ENCODE data around the gene MAML2. TPM values are rescaled to one million over a fixed set of nuclear protein-coding genes. Genes with fewer than 3 reads are reported as not detected.

Gene MAML2
- total RNA-seq, 1 experiment from 2014 or later: 28.3 TPM

DNA sequence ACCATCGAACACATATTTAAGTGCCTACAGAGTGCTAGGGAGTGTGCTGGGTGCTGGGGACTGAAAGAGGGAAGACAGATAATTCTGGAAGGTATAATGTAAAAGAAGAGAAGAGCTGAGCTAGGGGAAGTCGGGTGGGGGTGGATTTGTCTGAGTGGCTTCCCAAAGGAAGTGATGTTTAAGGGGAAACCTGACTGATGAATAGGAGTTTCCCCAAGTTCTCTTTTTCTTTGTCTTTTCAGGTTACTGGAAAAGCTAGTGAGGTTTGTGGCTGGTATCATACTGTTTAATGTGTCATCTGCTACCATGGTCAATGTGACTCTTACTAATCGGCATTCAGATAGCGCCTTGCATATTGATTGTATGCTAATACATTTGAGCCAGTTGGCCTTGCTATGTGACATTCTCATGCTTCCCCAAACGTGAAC, 267.4 kb downstream of the MAML2 start:
- Histone ChIP-seq H4K20me1 (ENCODE audit: insufficient read depth) (no peaks in the 10 kb centered on the region), H2AFZ (no peak overlapping the region), H3K9me3 (ENCODE audit: insufficient read depth, low read depth) (no peaks in the 10 kb centered on the region), H3K27ac (peak overlapping the region; percentile 13; the same call in 1 of the 2 replicates), H3K27me3 (ENCODE audit: insufficient read depth, low read depth) (no peaks in the 10 kb centered on the region), H3K9me2 (ENCODE audit: insufficient read depth) (no peaks in the 10 kb centered on the region), H3K36me3 (ENCODE audit: low read depth) (0 out of 2 replicates have a peak, but pooled peaks cover 5% of the 10 kb centered on the region), H3K4me3 (no peak overlapping the region), H3F3A (ENCODE audit: insufficient read depth, low read depth) (peaks cover 9% of the 10 kb centered on the region; the same call in 1 of the 2 replicates), H3K4me1 (replicated peaks; ENCODE audit: insufficient read depth) (no peaks in the 10 kb centered on the region; the same call in 1 of the 2 replicates), H3K79me2 (ENCODE audit: low read depth) (peaks cover 23% of the 10 kb centered on the region), H3K4me2 (no peak overlapping the region)
- ChIA-PET CTCF (no interaction called here), POLR2A (ENCODE audit: unreplicated experiment) (no interaction called here)
- intact Hi-C loops (cut with micrococcal nuclease; ENCODE audit: unreplicated experiment): no loop called here
- TF ChIP-seq EZH2 (IDR thresholded peaks at IDR 0.05; ENCODE audit: low read depth) (no peak), CTCF (conservative IDR thresholded peaks at IDR 0.05) (no peak)
- no peak for DNase-seq
- BruUV-seq (replicated peaks): no TSS peak

GRCh38 chr11:96074551-96075310, 268.3 kb downstream of the MAML2 start:
- no peak for DNase-seq
- H4K20me1 ChIP-seq (ENCODE audit: insufficient read depth): no peaks in the 10 kb centered on the region
- intact Hi-C loops (cut with micrococcal nuclease; ENCODE audit: unreplicated experiment): no loop called here
- H3K9me3 ChIP-seq (ENCODE audit: insufficient read depth, low read depth): no peaks in the 10 kb centered on the region
- 0 out of 2 replicates have a peak, but pooled peaks cover 5% of the 10 kb centered on the region for H3K36me3 ChIP-seq (ENCODE audit: low read depth)
- TF ChIP-seq CTCF (conservative IDR thresholded peaks at IDR 0.05) (no peak), EZH2 (IDR thresholded peaks at IDR 0.05; ENCODE audit: low read depth) (no peak)
- H3K4me2 ChIP-seq: no peak overlapping the region
- no peaks in the 10 kb centered on the region for H3K27me3 ChIP-seq (ENCODE audit: insufficient read depth, low read depth)
- ChIA-PET POLR2A (ENCODE audit: unreplicated experiment) (no interaction called here), CTCF (no interaction called here)
- H3K9me2 ChIP-seq (ENCODE audit: insufficient read depth): no peaks in the 10 kb centered on the region
- peaks cover 9% of the 10 kb centered on the region; the same call in 1 of the 2 replicates for H3F3A ChIP-seq (ENCODE audit: insufficient read depth, low read depth)
- no peak overlapping the region for H2AFZ ChIP-seq
- H3K79me2 ChIP-seq (ENCODE audit: low read depth): peaks cover 18% of the 10 kb centered on the region
- BruUV-seq (replicated peaks): no TSS peak
- no peak overlapping the region for H3K4me3 ChIP-seq
- peak overlapping the region; percentile 13; the same call in 1 of the 2 replicates for H3K27ac ChIP-seq
- H3K4me1 ChIP-seq (replicated peaks; ENCODE audit: insufficient read depth): no peaks in the 10 kb centered on the region; the same call in 1 of the 2 replicates

DNA sequence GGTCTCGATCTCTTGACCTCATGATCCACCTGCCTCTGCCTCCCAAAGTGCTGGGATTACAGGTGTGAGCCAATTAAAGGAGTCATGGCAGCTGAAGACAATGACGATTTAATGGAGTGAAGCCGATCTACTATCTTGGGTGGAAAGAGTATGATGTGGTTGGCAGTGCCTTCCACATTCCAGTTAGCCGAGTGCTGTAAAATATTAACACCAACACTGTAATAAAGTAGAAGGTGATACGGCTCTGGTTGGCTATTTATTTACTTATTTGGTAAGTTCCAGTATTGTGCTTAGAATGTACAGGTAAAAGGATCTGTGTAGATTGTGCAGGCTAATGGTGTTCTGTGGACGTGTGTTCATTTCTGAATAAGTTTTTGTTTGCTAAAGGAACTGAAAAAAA, 269.5 kb downstream of the MAML2 start:
- H3K4me1 ChIP-seq (replicated peaks; ENCODE audit: insufficient read depth): peaks cover 9% of the 10 kb centered on the region
- peaks cover 15% of the 10 kb centered on the region; the same call in 1 of the 2 replicates for H3F3A ChIP-seq (ENCODE audit: insufficient read depth, low read depth)
- no peak overlapping the region for H2AFZ ChIP-seq
- intact Hi-C loops (cut with micrococcal nuclease; ENCODE audit: unreplicated experiment): no loop called here
- H3K36me3 ChIP-seq (ENCODE audit: low read depth): 0 out of 2 replicates have a peak, but pooled peaks cover 5% of the 10 kb centered on the region
- TF ChIP-seq EZH2 (IDR thresholded peaks at IDR 0.05; ENCODE audit: low read depth) (no peak), CTCF (conservative IDR thresholded peaks at IDR 0.05) (no peak)
- peaks cover 10% of the 10 kb centered on the region for H3K79me2 ChIP-seq (ENCODE audit: low read depth)
- H3K27ac ChIP-seq: no peak overlapping the region
- H3K9me3 ChIP-seq (ENCODE audit: insufficient read depth, low read depth): no peaks in the 10 kb centered on the region
- DNase-seq: no peak
- H3K9me2 ChIP-seq (ENCODE audit: insufficient read depth): no peaks in the 10 kb centered on the region
- H3K4me3 ChIP-seq: no peak overlapping the region
- H3K4me2 ChIP-seq: no peak overlapping the region
- CTCF ChIA-PET: no interaction called here
- POLR2A ChIA-PET (ENCODE audit: unreplicated experiment): no interaction called here
- H3K27me3 ChIP-seq (ENCODE audit: insufficient read depth, low read depth): no peaks in the 10 kb centered on the region
- no peaks in the 10 kb centered on the region for H4K20me1 ChIP-seq (ENCODE audit: insufficient read depth)
- no TSS peak for BruUV-seq (replicated peaks)

Data from PC-9 (cell line).